ENCODE results near the gene HNRNPU. TPM values are rescaled to one million over a fixed set of nuclear protein-coding genes. Genes with fewer than 3 reads are reported as not detected.

The HNRNPU gene
- 502 TPM for total RNA-seq

DNA sequence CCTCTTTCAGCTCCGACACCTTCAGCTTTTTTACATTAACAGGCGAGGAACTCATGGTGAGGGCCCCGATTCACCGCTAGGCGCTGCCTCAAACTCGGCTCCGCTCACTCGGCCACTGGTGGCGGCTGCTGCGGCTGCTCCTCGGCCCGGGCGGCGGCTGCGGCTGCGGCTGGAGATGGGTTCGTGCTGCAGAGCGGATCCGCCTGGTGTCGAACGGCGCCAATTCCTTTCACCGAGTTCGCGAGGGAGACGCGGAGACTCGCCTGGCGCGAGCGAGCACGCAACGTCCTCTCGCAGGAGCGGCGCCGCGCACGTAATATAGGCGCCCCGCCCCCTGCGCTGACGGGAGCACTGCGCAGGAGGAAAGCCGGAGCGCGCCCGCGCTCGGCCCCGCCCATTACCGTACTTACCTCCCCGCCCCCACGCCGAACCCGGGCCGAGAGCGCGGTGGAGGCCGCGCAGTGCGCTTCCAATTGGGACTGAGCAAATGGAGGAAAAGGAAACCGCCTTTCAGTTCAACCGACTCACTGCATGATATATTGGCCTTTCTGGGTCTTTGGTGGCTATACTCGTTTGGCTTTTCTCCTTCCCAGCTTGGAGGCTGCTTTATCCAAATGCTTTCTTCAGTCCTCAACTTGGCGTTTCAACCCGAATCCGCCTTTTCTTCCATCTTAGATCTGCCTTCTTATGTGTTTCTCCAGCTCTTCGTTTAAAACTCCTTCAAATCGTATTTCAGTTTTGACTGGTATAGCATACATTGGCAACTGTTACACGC, at the start of gene HNRNPU:
Gene HNRNPU (minus strand): TSS at position 291 of the 775 bp plus-strand sequence. CDS start 236 bp downstream, at position 55.

DNA sequence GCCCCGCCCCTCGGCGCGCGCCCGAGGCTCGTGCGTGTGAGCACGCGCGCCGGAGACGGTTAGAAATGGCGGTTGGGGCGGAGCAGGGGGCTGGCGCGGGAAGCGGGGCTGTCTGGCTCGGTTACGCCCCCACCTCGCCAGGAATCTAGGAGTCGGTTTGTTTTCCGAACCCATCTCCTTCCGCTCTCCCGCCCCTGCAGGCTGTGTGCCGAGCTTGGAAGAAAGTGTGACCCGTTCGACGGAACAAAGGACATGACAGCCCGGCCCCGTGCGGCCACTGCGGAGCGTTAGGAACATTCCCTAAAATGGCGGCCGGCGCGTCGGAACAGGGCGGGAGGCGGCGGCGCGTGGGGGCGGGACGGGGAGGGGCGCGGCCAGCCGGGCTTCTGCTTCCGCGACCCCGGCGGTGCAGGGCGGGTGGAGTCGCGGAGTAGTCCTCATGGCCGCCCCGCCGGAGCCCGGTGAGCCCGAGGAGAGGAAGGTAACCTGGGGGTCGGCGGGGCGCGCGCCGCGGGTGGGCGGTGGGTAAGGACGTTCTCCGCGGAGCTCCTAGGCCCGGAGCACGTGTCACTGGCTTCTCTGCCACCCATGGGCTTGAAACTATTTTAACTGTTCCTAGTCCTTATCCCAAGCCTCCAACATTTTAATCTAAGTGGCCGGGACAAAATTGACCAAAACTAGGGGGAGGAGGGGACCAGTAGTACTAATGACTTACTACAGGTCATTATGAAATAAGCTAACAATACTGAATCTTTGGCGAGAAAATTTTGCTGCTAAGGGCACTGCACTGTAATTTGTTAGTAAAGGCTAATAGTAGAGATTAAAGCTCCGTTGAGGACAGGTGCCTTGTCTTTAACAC, 28.8 kb downstream of the HNRNPU start, which contains the start of gene COX20:
Gene COX20 (plus strand): TSS at position 383 of the 859 bp plus-strand sequence. CDS start 57 bp downstream, at position 440.

Other genes starting within 250 kb of the HNRNPU start
- gene DESI2, start 211.4 kb downstream of the HNRNPU start, total RNA-seq: 33.5 TPM
- 77.0 TPM for gene COX20, start 28.9 kb downstream of the HNRNPU start, total RNA-seq